OCI-LY7 (cell line): ENCODE measurements around the gene SLC4A1. TPM values are rescaled to one million over a fixed set of nuclear protein-coding genes. Genes with fewer than 3 reads are reported as not detected.

Experiments
- BruUV-seq: library from RNA; stranded (reverse); fragments of 400-500 nt; replicated peaks from 2 replicates; lab custom pipeline; 2021; lab: Mats Ljungman, UMichigan
- CTCF ChIA-PET: fragments of 300-600 bp; sonication (Branson Sonifier 250); formaldehyde crosslinking; loops from one replicate; lab custom pipeline; 2022; ENCODE audit warnings: antibody characterized with exemption; ENCODE audit not compliant: unreplicated experiment; lab: Charles Lee
- POLR2A ChIA-PET: fragments of 300-600 bp; sonication (Branson Sonifier 250); formaldehyde crosslinking; loops from one replicate; lab custom pipeline; 2022; ENCODE audit warnings: antibody characterized with exemption; lab: Charles Lee
- DNase-seq: peaks from one replicate; pipeline ENCODE4 v3.0.0-alpha.2; 2015; ENCODE audit warnings: low spot score
- H2AFZ ChIP-seq: fragments of 200-600 bp; sonication (generic), shearing (Covaris generic); 2 replicates; pipeline ENCODE4 v1.6.1; 2014; ENCODE audit warnings: mild to moderate bottlenecking, antibody characterized with exemption, low read length, moderate library complexity
- H3K27ac ChIP-seq: fragments of 200-600 bp; sonication (generic); 2 replicates; pipeline ENCODE4 v1.5.1; 2014; ENCODE audit warnings: mixed run types, low read depth, mild to moderate bottlenecking, moderate library complexity, low read length, inconsistent platforms; ENCODE audit not compliant: poor library complexity, severe bottlenecking
- H3K36me3 ChIP-seq: fragments of 200-600 bp; sonication (generic); 2 replicates; pipeline ENCODE4 v1.6.1; 2014; ENCODE audit warnings: mild to moderate bottlenecking, antibody characterized with exemption, low read length, moderate library complexity, mixed read lengths; ENCODE audit not compliant: insufficient read depth
- H3K4me1 ChIP-seq: fragments of 200-600 bp; sonication (generic); 2 replicates; pipeline ENCODE4 v1.5.1; 2014; ENCODE audit warnings: mild to moderate bottlenecking, low read length; ENCODE audit not compliant: insufficient read depth, poor library complexity, severe bottlenecking
- H3K4me2 ChIP-seq: fragments of 200-600 bp; sonication (generic); 2 replicates; pipeline ENCODE4 v1.6.1; 2014; ENCODE audit warnings: mild to moderate bottlenecking, low read length
- H3K4me3 ChIP-seq: fragments of 200-600 bp; sonication (generic); 2 replicates; pipeline ENCODE4 v1.5.1; 2014; ENCODE audit warnings: mild to moderate bottlenecking, low read depth, low read length; ENCODE audit not compliant: poor library complexity, severe bottlenecking
- H3K79me2 ChIP-seq: fragments of 200-600 bp; sonication (generic); 2 replicates; pipeline ENCODE4 v1.6.1; 2016; ENCODE audit warnings: low read depth, mild to moderate bottlenecking, low read length, moderate library complexity, mixed read lengths; ENCODE audit not compliant: insufficient read depth
- H3K9me2 ChIP-seq: fragments of 200-600 bp; sonication (generic); 2 replicates; pipeline ENCODE4 v1.6.1; 2016; ENCODE audit warnings: mild to moderate bottlenecking, low read length, mixed read lengths; ENCODE audit not compliant: insufficient read depth
- H3K9me3 ChIP-seq: fragments of 200-600 bp; sonication (generic); 2 replicates; pipeline ENCODE4 v1.6.1; 2014; ENCODE audit warnings: mild to moderate bottlenecking, mixed run types, low read length, mixed read lengths
- H4K20me1 ChIP-seq: fragments of 200-600 bp; sonication (generic); 2 replicates; pipeline ENCODE4 v1.6.1; 2014; ENCODE audit warnings: mild to moderate bottlenecking, antibody characterized with exemption, low read length, moderate library complexity, mixed read lengths; ENCODE audit not compliant: insufficient read depth
- CTCF ChIP-seq: fragments of 200-600 bp; sonication (generic); conservative IDR thresholded peaks from 2 replicates; pipeline ENCODE4 v1.5.1; 2014; ENCODE audit warnings: mild to moderate bottlenecking, antibody characterized with exemption, low read length, moderate library complexity, mixed read lengths
- EZH2phosphoT487 ChIP-seq: fragments of 200-600 bp; sonication (generic); IDR thresholded peaks from 2 replicates; pipeline ENCODE4 v1.6.1; 2018; ENCODE audit warnings: low read depth, borderline replicate concordance, mild to moderate bottlenecking, mixed run types, antibody characterized with exemption, low read length, moderate library complexity, mixed read lengths
- intact Hi-C: fragments of 100-400 bp; cut with micrococcal nuclease; formaldehyde crosslinking; loops from one replicate; pipeline ENCODE4 v1.10.0; 2022; ENCODE audit not compliant: unreplicated experiment
- total RNA-seq, 2 experiments: library from RNA; depleted of rRNA in 1 of 2; stranded (reverse); fragments of >200 nt in 1 of 2; shearing (Covaris generic) in 1 of 2; gene quantifications; 2 replicates each; pipeline ENCODE4 v1.2.3, GENCODE V29; 2014 to 2022

SLC4A1 gene
- total RNA-seq, 2 experiments from 2014 or later, result not detected

- Histone ChIP-seq H3K4me1 (peaks cover 5% of the 10 kb centered on the region), H3K79me2 (no peaks in the 10 kb centered on the region), H3K9me3 (no peaks in the 10 kb centered on the region), H3K4me2 (peak overlapping the region; percentile 59; the same call in 1 of the 2 replicates), H3K4me3 (peak overlapping the region; percentile 61), H2AFZ (no peak overlapping the region), H4K20me1 (no peaks in the 10 kb centered on the region), H3K36me3 (peaks cover 4% of the 10 kb centered on the region; the same call in 1 of the 2 replicates), H3K27ac (no peak overlapping the region), H3K9me2 (no peaks in the 10 kb centered on the region)
- no peak for TF ChIP-seq EZH2phosphoT487
- TF ChIP-seq CTCF, result no peak
- intact Hi-C loops, result no loop called here
- BruUV-seq, result no TSS peak
- POLR2A ChIA-PET, result interaction anchor here (1.2 kb wide), 1 partner anchor 13 kb away, joined by 3 read pairs; no protein-coding TSS in a partner anchor
- CTCF ChIA-PET, result interaction anchor here (0.6 kb wide), 2 partner anchors 22 to 56 kb away, joined by 3 to 4 read pairs; no protein-coding TSS in a partner anchor
- no peak for DNase-seq
These were observed 46.6 kb upstream of the SLC4A1 start for GRCh38 chr17:44314524-44314868.

GRCh38 chr17:44314031-44314430, 46.1 kb upstream of the SLC4A1 start:
- no peaks in the 10 kb centered on the region for H4K20me1 ChIP-seq
- peaks cover 10% of the 10 kb centered on the region for H3K4me1 ChIP-seq
- ChIA-PET CTCF (interaction anchor here (0.6 kb wide), 2 partner anchors 21 to 55 kb away, joined by 3 to 4 read pairs; no protein-coding TSS in a partner anchor), POLR2A (no interaction called here)
- no peaks in the 10 kb centered on the region for H3K9me2 ChIP-seq
- no peak overlapping the region for H3K4me3 ChIP-seq
- no peak overlapping the region for H3K4me2 ChIP-seq
- H3K27ac ChIP-seq, result no peak overlapping the region
- no TSS peak for BruUV-seq
- H3K9me3 ChIP-seq, result no peaks in the 10 kb centered on the region
- no peak for DNase-seq
- TF ChIP-seq CTCF, result no peak
- intact Hi-C loops, result no loop called here
- H3K36me3 ChIP-seq, result no peaks in the 10 kb centered on the region
- H2AFZ ChIP-seq, result no peak overlapping the region
- H3K79me2 ChIP-seq, result no peaks in the 10 kb centered on the region

- ChIA-PET CTCF (no interaction called here), POLR2A (no interaction called here)
- Histone ChIP-seq H3K9me3 (no peaks in the 10 kb centered on the region), H3K79me2 (no peaks in the 10 kb centered on the region), H3K27ac (no peak overlapping the region), H4K20me1 (no peaks in the 10 kb centered on the region), H3K4me1 (peaks cover 19% of the 10 kb centered on the region), H2AFZ (no peak overlapping the region), H3K9me2 (no peaks in the 10 kb centered on the region), H3K36me3 (no peaks in the 10 kb centered on the region), H3K4me3 (no peak overlapping the region), H3K4me2 (no peak overlapping the region)
- BruUV-seq, result no TSS peak
- intact Hi-C loops, result no loop called here
- no peak for DNase-seq
- no peak for TF ChIP-seq CTCF
- no peak for TF ChIP-seq EZH2phosphoT487
These were observed 44.6 kb upstream of the SLC4A1 start for GRCh38 chr17:44312396-44313104.
